A204.1 (cell line): ENCODE results near the gene OR4M1.
"Not testable (repeated sequence)": the region's sequence is repeated elsewhere in the genome, so short reads cannot be mapped to it uniquely, and the experiment has no call there.

Experiments used
- FAIRE-seq: peaks from 2 replicates; lab custom pipeline; 2012; peaks lifted over from hg19 to GRCh38; lab: Jason Lieb, UNC

Gene OR4M1

GRCh38 chr14:19823765-19824164 lies 50.5 kb downstream of the OR4M1 start:
- FAIRE-seq: no peak

- not testable (repeated sequence) for FAIRE-seq
Measured at GRCh38 chr14:19827626-19828244, 54.4 kb downstream of the OR4M1 start.

GRCh38 chr14:19828314-19828713 lies 55.0 kb downstream of the OR4M1 start:
- FAIRE-seq: no peak
